Measurements from ENCODE around the gene DYNC1LI2.

Gene DYNC1LI2

GRCh38 chr16:66731101-66731500 is 20.3 kb downstream of the DYNC1LI2 start:
- H3K36me3 ChIP-seq (replicated peaks; ENCODE audit: low read depth, low read length), result peaks cover 54% of the 10 kb centered on the region

GRCh38 chr16:66728804-66729203 is 22.6 kb downstream of the DYNC1LI2 start:
- H3K79me2 ChIP-seq (ENCODE audit: low read length), result no peaks in the 10 kb centered on the region
- TF ChIP-seq EZH2phosphoT487 (IDR thresholded peaks at IDR 0.05; ENCODE audit: low read depth), result no peak
- TF ChIP-seq CTCF (IDR thresholded peaks at IDR 0.05; ENCODE audit: low read depth, low read length), result no peak

More at GRCh38 chr16:66731101-66731500, 20.3 kb downstream of the DYNC1LI2 start:
- Histone ChIP-seq H3K79me2 (ENCODE audit: low read length) (no peaks in the 10 kb centered on the region), H3K9ac (ENCODE audit: low read length) (no peak overlapping the region), H3K4me3 (ENCODE audit: low read length) (no peak overlapping the region), H3K27me3 (ENCODE audit: low read depth, low read length) (no peaks in the 10 kb centered on the region), H4K20me1 (ENCODE audit: insufficient read depth, low read length) (no peaks in the 10 kb centered on the region), H3K4me2 (ENCODE audit: low read length) (no peak overlapping the region), H3K27ac (ENCODE audit: low read length) (no peak overlapping the region), H3K4me1 (ENCODE audit: low read length) (no peaks in the 10 kb centered on the region), H2AFZ (ENCODE audit: low read depth, low read length) (no peak overlapping the region), H3K9me3 (ENCODE audit: insufficient read depth, low read length) (no peaks in the 10 kb centered on the region)
- TF ChIP-seq CTCF (IDR thresholded peaks at IDR 0.05; ENCODE audit: low read depth, low read length) (no peak), EZH2phosphoT487 (IDR thresholded peaks at IDR 0.05; ENCODE audit: low read depth) (no peak)

GRCh38 chr16:66728117-66728787 is 23.2 kb downstream of the DYNC1LI2 start:
- no peak overlapping the region for H2AFZ ChIP-seq (ENCODE audit: low read depth, low read length)
- no peaks in the 10 kb centered on the region for H4K20me1 ChIP-seq (ENCODE audit: insufficient read depth, low read length)
- no peak overlapping the region for H3K9ac ChIP-seq (ENCODE audit: low read length)
- no peaks in the 10 kb centered on the region for H3K9me3 ChIP-seq (ENCODE audit: insufficient read depth, low read length)
- H3K36me3 ChIP-seq (replicated peaks; ENCODE audit: low read depth, low read length), result peaks cover 63% of the 10 kb centered on the region
- H3K4me2 ChIP-seq (ENCODE audit: low read length), result no peak overlapping the region
- no peaks in the 10 kb centered on the region for H3K4me1 ChIP-seq (ENCODE audit: low read length)
- H3K27ac ChIP-seq (ENCODE audit: low read length), result no peak overlapping the region
- no peaks in the 10 kb centered on the region for H3K27me3 ChIP-seq (ENCODE audit: low read depth, low read length)
- TF ChIP-seq EZH2phosphoT487 (IDR thresholded peaks at IDR 0.05; ENCODE audit: low read depth) (no peak), CTCF (IDR thresholded peaks at IDR 0.05; ENCODE audit: low read depth, low read length) (peak; percentile 73)
- H3K79me2 ChIP-seq (ENCODE audit: low read length), result no peaks in the 10 kb centered on the region
- no peak overlapping the region for H3K4me3 ChIP-seq (ENCODE audit: low read length)

More at GRCh38 chr16:66728804-66729203, 22.6 kb downstream of the DYNC1LI2 start:
- Histone ChIP-seq H3K9ac (ENCODE audit: low read length) (no peak overlapping the region), H3K4me3 (ENCODE audit: low read length) (no peak overlapping the region), H3K27me3 (ENCODE audit: low read depth, low read length) (no peaks in the 10 kb centered on the region), H3K9me3 (ENCODE audit: insufficient read depth, low read length) (no peaks in the 10 kb centered on the region), H3K4me1 (ENCODE audit: low read length) (no peaks in the 10 kb centered on the region), H3K36me3 (replicated peaks; ENCODE audit: low read depth, low read length) (peaks cover 58% of the 10 kb centered on the region), H3K4me2 (ENCODE audit: low read length) (no peak overlapping the region), H2AFZ (ENCODE audit: low read depth, low read length) (no peak overlapping the region), H4K20me1 (ENCODE audit: insufficient read depth, low read length) (no peaks in the 10 kb centered on the region), H3K27ac (ENCODE audit: low read length) (no peak overlapping the region)

GRCh38 chr16:66720766-66721165 is 30.6 kb downstream of the DYNC1LI2 start:
- no peak overlapping the region for H3K4me3 ChIP-seq (ENCODE audit: low read length)
- H3K36me3 ChIP-seq (replicated peaks; ENCODE audit: low read depth, low read length), result peaks cover 22% of the 10 kb centered on the region
- no peaks in the 10 kb centered on the region for H3K27me3 ChIP-seq (ENCODE audit: low read depth, low read length)
- no peak overlapping the region for H3K27ac ChIP-seq (ENCODE audit: low read length)
- H3K79me2 ChIP-seq (ENCODE audit: low read length), result no peaks in the 10 kb centered on the region
- H3K4me1 ChIP-seq (ENCODE audit: low read length), result no peaks in the 10 kb centered on the region
- H2AFZ ChIP-seq (ENCODE audit: low read depth, low read length), result no peak overlapping the region
- H3K4me2 ChIP-seq (ENCODE audit: low read length), result no peak overlapping the region
- no peak overlapping the region for H3K9ac ChIP-seq (ENCODE audit: low read length)
- H3K9me3 ChIP-seq (ENCODE audit: insufficient read depth, low read length), result no peaks in the 10 kb centered on the region
- H4K20me1 ChIP-seq (ENCODE audit: insufficient read depth, low read length), result no peaks in the 10 kb centered on the region
- TF ChIP-seq CTCF (IDR thresholded peaks at IDR 0.05; ENCODE audit: low read depth, low read length) (no peak), EZH2phosphoT487 (IDR thresholded peaks at IDR 0.05; ENCODE audit: low read depth) (no peak)
